GM13977 (cell line): ENCODE data around the gene FGD4.

Source experiments
- DNase-seq: peaks from one replicate; pipeline ENCODE4 v3.0.0; 2012; ENCODE audit warnings: low spot score
- CTCF ChIP-seq: IDR thresholded peaks from 2 replicates; pipeline ENCODE4 v1.5.1; 2012; ENCODE audit warnings: mild to moderate bottlenecking, control low read depth; ENCODE audit not compliant: insufficient read depth; ENCODE audit errors: extremely low read depth, missing control alignments
- in situ Hi-C: fragments of 300-500 bp; cut with MboI; formaldehyde crosslinking; loops from one replicate; pipeline ENCODE4 v1.12.0; 2022; ENCODE audit warnings: low sequenced_read_pairs, low pct_unique_long_range_greater_than_20kb, mixed read lengths, inconsistent platforms; ENCODE audit not compliant: unreplicated experiment

FGD4 gene

GRCh38 chr12:32440120-32440865 lies 40.9 kb downstream of the FGD4 start:
- no peak for TF ChIP-seq CTCF
- in situ Hi-C loops = no loop called here
- DNase-seq = no peak

GRCh38 chr12:32443491-32443890 lies 44.1 kb downstream of the FGD4 start:
- no peak for DNase-seq
- in situ Hi-C loops = no loop called here
- no peak for TF ChIP-seq CTCF

GRCh38 chr12:32444895-32445294 lies 45.5 kb downstream of the FGD4 start:
- DNase-seq = no peak
- no peak for TF ChIP-seq CTCF
- in situ Hi-C loops = no loop called here

GRCh38 chr12:32445356-32445755 lies 46.0 kb downstream of the FGD4 start:
- TF ChIP-seq CTCF = no peak
- DNase-seq = no peak
- in situ Hi-C loops = no loop called here

GRCh38 chr12:32446316-32447119 lies 47.2 kb downstream of the FGD4 start:
- no peak for TF ChIP-seq CTCF
- no peak for DNase-seq
- in situ Hi-C loops = no loop called here

GRCh38 chr12:32448586-32448985 lies 49.2 kb downstream of the FGD4 start:
- in situ Hi-C loops = no loop called here
- DNase-seq = no peak
- no peak for TF ChIP-seq CTCF
